Ramos (cell line): Measurements from ENCODE around the gene CDC42BPA.
"Not testable (repeated sequence)": the region's sequence is repeated elsewhere in the genome, so short reads cannot be mapped to it uniquely, and the experiment has no call there.

Experiments
- in situ Hi-C: fragments of 300-500 bp; cut with MboI; formaldehyde crosslinking; loops from one replicate; pipeline ENCODE4 v1.14.3; 2022; ENCODE audit warnings: low sequenced_read_pairs; ENCODE audit not compliant: unreplicated experiment

Gene CDC42BPA

DNA sequence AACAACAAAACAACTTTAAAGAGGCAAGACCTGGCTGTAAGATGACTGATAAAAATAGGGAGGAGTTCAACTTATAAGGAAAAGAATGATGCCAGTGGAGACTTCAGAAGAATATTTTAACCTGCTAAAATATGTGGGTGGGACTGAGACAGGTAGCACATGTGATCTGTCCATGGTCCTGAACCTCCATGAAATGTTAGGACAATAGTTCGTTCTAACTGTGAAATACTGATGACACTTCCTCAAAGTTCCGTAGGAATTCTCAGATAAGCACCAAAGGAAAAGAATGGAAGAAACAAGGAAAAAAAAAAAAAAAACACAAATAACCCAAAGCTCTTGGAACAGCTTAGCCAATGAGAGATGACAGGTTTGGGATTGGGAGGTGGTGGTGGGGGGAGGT is 44.7 kb downstream of the CDC42BPA start:
- in situ Hi-C loops: no loop called here

DNA sequence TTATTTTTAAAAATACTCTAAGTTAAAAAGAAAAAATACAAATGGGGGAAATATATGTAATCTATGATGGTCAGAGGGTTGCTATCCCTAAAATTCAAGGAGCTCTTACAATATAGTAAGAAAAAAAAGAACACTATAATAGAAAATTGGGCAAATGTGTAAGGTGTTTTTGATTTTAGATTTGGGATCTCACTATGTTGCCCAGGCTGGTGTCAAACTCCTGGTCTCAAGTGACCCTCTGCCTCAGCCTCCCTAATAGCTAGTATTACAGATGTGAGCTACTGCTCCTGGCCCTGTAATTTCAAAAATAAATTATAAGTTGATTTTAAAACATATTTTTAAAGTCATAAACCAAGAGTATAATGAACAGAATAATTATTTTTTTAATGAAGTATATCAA is 45.9 kb downstream of the CDC42BPA start:
- in situ Hi-C loops: no loop called here

DNA sequence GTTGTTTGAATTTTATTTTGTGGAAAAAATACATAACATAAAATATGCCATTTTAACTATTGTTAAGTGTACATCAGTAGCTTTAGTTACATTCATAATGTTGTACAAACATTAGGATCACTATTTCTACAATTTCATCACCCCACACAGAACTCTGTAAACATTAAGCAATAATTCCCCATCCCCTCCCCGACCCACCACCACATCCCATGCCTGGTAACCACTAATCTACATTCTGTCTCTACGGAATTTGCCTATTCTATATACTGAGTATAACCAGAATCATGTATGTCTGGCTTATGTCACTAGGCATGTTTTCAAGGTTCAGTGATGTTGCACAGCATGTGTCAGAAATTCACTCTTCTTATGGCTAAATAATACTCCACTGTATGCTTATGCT is 47.7 kb downstream of the CDC42BPA start:
- in situ Hi-C loops: no loop called here

DNA sequence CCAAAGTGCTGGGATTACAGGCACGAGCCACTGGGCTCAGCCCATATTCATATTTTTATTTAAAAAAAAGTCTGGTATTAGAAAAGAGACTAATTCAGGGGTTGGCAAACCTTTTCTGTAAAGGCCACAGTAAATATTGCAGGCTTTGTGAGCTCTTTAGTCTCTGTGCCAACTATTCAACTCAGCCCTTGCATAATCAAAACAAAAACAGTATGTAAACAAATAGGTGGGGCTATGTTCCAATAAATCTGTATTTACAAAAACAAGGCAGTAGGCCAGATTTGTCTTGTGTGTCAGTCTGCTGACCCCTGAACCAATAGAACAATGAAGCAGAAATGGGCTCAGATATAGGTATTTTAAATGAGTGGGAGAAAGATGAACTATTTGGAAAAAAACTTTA is 49.3 kb downstream of the CDC42BPA start:
- in situ Hi-C loops: no loop called here

DNA sequence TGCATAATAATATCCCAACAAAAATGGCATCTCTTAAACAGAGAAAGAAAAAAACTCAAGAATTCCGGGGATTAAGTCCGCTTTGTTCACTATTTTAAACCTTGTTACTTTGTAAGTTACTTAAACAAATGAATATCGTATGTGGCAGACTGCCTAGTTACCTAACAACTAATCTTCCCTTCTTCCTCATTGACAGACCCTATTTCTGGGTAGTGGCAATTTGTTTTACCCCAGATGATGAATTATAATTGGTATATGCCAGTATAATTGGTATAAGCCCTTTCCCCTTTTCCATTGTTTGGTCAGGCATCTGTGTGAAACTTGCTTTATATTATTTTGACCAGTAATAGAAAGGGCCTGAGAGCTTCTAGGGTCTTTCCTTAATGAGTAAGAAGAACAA is 52.4 kb downstream of the CDC42BPA start:
- in situ Hi-C loops: no loop called here

DNA sequence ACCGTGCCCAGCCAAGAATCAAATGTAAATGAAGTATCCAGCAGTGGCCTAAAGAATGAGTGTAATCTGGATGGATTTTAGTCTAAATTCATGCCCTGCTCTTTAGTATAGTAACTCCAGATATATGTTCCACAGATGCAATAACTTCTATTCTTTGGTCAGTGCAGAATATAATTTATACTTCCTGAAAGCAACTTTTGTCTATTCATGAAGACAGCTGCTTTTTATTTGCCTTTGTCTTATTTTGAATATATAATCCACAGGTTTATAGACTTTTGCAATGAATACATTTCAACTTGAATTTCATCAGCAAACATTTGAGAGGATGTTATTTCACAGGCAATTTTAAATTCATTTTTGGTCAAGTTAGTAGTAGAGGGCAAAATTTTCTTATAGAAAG is 54.4 kb downstream of the CDC42BPA start:
- in situ Hi-C loops: no loop called here

DNA sequence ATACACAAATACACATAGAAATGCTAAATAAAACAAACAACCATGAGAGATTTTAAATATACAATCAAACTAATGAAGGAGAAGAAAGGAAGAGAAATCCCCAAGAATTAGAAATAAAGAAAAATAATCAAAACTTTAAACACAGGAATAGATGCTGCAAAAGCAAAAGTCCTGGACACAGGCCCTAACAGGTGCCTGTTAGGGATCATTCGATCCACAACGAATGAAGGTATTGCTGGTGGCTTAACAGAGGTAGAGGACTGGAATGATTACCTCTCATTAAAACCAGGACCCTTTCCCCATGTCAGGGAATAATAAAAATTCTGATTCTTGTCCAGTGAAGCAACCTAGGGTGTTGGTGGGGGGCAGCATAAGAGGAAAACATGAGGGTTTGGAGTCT is 56.8 kb downstream of the CDC42BPA start:
- in situ Hi-C loops: no loop called here

DNA sequence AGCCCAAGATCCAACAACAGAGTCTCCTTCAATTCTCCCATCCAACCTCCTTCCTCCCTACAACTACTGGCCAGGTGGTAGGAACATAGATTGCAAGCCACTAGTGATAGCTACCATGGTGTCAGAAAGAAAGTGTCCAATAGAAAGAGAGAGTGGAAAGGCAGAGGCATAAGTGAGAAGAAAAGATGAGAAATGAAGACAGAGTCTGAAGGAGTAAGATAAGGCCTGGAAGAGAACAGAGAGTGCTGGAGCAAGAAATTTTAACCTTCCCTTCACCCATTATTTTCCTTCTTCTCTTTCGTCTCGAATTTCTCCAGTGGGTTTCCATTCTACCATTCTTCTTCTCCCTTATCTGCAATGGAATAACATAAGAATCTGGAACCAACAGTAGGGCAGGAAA is 57.9 kb downstream of the CDC42BPA start:
- in situ Hi-C loops: no loop called here

DNA sequence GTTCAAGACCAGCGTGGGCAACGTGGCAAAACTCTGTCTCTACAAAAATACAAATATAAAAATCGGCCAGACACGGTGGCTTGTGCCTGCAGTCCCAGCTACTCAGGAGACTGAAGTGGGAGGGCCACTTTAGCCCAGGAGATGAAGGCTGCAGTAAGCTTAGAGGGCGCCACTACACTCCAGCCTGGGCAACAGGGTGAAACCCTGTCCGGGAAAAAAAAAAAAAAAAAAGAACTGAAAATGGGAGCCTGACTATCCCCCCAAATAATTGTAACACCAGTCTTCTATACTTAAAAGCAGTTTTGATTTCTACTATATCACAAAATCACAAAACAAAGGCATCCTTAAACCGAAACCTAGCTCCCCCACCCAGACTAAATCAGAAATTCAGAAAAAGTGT is 60.3 kb downstream of the CDC42BPA start:
- in situ Hi-C loops: no loop called here

DNA sequence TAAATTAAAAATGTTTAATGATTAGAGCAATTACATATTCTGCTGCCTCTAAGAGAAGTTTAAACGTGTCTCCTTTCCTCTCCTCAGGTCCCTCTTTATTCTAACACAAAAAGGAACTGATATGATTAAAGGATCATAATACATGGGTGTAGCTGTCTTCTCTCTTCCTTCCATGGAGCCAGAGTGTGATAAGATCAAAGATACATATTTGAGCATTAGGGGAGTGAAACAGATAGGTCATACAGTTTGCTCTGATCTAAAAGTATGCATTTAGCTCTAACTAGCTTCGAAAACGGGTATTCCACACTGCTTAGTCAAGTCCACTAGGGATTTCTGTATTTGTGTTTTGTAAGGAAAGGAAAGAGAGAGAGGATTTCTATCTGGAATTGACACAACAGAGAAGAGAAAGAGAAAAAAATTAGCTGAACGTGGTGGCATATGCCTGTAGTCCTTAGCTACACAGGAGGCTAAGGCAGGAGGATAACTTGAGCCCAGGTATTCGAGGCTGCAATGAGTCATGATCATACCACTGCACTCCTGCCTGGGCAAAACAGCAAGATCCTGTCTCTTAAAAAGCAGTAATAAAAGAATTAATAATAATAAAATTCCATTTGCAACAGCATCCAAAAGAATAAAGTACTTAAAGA is 63.1 kb downstream of the CDC42BPA start:
- in situ Hi-C loops: no loop called here

DNA sequence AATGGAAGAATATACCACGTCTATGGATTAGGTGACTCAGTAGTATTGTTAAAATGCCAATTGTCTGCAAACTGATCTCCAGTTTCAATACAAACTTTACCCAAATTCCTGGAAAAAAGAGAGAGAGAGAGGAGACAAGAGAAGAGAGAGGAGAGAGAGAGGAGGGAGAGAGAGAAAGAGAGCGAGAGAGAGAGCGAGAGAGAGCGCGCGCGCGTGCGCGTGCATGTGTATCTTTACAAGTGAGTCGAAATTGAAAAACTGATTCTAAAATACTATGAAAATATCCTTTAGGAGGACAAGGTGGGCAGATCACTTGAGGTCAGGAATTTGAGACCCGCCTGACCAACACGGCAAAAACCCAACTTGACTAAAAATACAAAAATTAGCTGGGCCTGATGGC is 65.2 kb downstream of the CDC42BPA start:
- in situ Hi-C loops: no loop called here

DNA sequence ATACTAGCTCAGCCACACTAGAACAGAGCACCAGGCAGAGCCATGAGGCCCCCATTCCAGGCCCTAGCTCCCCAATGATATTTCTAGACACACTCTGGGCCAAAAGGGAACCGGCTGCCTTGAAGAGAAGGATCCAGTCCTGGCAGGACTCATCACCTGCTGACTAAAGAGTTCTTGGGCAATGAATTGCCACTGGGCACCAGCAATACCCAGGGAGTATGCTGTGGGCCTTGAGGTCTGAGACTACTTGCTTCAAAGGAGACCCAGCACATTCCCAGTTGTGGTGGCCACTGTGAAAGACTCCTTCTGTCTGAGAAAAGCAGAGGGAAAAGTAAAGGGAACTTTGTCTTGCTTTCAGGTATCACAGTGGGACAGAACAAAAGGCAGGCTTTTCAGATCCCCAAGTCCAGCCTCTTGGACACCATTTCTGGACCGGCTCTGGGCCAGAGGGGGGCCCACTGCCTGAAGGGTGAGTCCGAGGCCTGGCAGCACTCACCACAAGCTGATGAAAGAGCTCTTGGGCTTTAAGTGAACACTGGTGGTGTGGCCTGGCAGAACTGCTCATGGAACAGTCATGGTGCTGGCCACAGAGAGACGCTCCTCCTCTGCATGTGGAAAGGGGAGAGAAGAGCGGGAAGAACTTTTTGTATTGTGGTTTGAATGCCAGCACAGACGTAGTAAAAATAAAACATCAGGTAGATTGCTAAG is 72.5 kb downstream of the CDC42BPA start:
- in situ Hi-C loops: no loop called here

DNA sequence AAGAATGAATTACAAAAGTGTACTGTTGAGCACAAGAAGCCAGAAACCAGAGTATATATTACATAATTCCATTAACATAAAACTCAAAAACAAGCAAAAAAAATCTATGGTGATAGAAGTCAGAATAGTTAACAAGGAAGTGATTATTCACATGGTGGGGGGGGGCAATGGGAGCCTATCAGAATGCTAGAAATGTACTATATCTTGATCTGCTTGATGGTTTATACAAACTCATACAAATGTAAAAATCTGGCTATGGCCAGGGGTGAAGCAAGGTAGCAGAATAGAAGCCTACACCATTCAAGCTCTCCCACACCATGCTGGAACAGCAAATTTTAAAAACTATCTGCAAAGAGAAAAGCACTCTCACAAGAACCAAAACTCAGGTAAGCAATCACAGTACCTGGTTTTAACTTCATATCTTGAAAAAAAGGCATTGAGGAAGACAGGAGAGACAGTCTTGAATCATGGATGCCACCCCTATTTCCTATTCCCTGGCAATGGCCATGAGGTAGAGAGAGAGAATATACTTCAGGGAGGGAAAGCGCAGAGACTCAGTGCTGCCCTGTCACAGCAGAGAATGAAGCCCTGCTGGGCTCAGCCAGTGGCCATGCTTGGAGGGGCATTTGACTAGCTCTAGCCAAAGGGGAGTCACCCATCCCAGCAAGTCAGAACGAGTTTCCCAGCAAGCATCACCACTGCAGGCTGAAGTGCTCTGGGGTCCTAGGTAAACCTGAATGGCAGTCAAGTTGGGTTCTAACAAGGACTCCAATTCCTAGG is 73.8 kb downstream of the CDC42BPA start:
- in situ Hi-C loops: no loop called here

DNA sequence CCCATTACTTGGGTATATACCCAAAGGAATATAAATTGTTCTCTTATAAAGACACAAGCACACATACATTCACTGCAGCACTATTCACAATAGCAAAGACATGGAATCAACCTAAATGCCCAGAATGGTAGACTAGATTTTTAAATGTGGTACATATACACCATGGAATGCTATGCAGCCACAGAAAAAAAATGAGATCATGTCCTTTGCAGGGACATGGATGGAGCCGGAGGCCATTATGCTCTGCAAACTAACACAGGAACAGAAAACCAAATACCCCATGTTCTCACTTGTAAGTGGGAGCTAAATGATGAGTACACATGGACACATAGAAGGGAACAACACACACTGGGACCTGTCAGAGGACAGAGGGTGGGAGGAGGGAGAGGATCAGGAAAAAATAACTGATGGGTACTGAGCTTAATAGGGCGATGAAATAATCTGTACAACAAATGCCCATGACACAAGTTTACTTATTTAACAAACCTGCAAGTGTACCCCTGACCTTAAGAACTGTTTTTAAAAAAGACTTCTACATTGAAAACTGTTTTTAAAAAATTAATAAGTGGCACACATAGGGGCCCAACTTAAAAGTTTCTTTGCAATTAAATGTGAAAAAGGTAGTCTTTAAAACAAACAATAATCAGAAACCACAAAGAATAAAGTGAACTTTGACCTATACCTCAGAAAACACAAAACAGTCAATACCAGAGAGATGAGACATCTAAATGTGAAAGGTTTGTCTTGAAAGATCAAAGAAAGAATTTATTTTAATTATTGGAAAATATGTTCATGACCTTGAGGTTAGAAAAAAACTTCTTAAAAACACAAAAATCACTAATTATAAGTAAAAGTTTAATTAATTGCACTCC is 75.2 kb downstream of the CDC42BPA start:
- in situ Hi-C loops: no loop called here

DNA sequence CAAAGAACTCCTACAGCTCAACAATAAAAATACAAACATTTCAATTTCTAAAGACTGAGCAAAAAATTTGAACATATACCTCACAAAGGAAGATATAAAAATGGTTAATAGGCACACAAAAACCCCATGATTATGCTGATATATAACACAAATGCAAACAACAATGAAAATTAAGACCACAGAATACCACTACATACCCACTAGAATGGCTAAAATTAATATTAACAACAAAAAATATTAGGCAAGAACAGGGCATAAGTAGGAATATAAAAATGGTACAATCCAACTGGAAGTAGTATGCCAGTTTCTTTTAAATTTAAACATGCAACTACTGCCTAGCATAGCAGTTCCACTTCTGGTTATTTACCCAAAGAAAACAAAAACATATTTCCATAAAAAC is 77.3 kb downstream of the CDC42BPA start:
- in situ Hi-C loops: no loop called here

DNA sequence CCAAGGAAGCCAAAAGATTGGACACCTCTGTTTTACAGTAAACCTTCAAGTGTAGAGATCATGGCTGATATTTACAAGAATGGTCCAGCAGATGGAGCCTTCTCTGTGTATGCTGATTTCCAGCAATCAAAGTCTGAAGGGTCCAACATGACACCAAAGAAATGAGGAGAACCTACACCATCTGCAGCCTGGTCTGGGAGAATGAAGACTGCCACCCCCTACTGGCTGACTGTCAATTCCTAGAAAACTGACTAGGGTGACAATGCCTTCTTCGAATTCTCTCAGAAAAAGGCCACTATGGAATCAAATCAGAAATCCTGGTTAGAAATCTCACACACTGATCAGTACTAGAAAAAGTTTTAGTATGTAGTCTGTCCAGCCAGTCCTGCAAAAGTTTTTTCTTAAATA is 83.3 kb downstream of the CDC42BPA start:
- in situ Hi-C loops: no loop called here

DNA sequence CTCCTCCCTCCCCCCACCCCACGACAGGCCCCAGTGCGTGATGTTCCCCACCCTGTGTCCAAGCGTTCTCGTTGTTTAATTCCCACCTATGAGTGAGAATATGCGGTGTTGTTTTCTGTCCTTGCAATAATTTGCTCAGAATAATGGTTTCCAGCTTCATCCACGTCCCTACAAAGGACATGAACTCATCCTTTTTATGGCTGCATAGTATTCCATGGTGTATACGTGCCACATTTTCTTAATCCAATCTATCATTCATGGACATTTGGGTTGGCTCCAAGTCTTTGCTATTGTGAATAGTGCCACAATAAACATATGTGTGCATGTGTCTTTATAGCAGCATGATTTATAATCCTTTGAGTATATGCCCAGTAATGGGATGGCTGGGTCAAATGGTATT is 87.2 kb downstream of the CDC42BPA start:
- in situ Hi-C loops: not testable (repeated sequence)

DNA sequence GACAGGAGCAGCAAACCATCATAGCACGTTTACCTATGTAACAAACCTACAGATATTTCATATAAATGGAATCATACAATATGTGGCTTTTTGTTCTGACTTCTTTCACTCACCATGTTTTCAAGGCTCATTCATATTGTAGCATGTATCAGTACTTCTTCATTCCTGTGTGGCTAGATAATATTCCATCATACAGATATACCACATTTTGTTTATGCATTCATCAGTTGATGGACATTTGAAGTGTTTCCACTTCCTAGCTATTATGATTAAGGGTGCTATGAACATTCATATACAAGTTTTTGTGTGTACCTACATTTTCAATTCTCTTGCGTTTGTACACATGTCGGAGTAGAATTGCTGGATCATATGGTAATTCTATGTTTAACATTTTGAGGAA is 90.1 kb downstream of the CDC42BPA start:
- in situ Hi-C loops: no loop called here

DNA sequence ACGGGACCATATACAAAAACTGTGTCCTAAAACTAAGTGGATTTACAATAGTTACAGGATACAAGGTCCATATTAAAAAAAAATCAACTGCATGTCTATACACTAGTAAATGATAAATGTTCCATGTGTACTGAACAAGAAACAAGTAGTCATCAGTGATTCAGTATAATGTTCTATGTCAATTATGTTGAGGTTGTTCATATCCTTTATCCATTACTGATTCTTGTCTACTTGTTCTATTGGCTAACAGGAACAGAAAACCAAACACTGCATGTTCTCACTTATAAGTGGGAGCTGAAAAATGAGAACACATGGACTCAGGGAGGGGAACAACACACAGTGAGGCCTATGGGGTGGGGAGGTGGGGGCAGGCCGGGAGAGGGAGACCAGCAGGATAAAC is 90.5 kb downstream of the CDC42BPA start:
- in situ Hi-C loops: no loop called here

DNA sequence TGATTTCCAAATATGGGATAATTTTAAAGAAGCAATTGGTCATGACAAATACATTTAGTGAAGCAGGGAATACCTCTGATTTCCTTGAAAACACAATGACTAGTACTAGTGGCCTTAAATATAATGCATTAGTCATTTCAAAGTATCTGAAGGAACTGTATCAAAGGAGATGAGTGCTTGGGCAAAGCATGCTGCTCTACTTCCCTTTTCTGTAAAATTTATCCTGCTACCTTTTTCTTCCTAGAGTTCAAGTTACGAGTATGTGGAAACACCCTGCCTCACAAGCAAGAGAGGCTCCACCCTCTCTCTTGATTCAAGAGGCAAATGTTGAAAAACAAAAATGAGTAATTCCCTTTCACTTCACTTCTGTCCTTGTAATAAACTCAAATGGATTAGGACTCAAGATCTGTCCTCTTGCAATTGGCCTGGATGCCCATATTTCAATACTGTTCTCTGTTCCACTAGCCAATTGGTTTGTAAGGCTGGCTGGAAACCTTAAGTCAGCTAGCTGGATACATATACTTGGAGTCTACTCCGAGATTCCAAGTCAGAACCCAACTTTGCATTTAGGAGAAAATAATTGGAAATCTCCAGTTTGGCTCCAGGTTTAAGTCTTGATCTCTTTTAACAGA is 92.5 kb downstream of the CDC42BPA start:
- in situ Hi-C loops: no loop called here
